ENCODE data around the gene PRR14L. TPM values are rescaled to one million over a fixed set of nuclear protein-coding genes. Genes with fewer than 3 reads are reported as not detected.

PRR14L gene
- total and polyA plus RNA-seq, 2 of the 13 experiments (the other 11 are each of a cell fraction or from before 2014, with no cell fraction given) = 6.6 to 16.5 TPM

GRCh38 chr22:31661851-31662667, 87.9 kb downstream of the PRR14L start, which contains the start of gene PISD (continued):
- peak; percentile 93 for TF ChIP-seq NFYB (CRISPR knock-in tag; IDR thresholded peaks at IDR 0.05)
- peak; percentile 53; the same call in 1 of the 2 replicates for TF ChIP-seq HNRNPL (IDR thresholded peaks at IDR 0.05; ENCODE audit: low read depth, low read length)
- peak; percentile 59; the same call in 1 of the 2 replicates for TF ChIP-seq NKX3-1 (CRISPR knock-in tag; IDR thresholded peaks at IDR 0.05)
- TF ChIP-seq KAT7 (CRISPR knock-in tag; IDR thresholded peaks at IDR 0.05; ENCODE audit: borderline replicate concordance) = peak; percentile 52; the same call in 1 of the 2 replicates
- peak; percentile 75; the same call in 1 of the 2 replicates for TF ChIP-seq ZNF598 (CRISPR knock-in tag; IDR thresholded peaks at IDR 0.05; ENCODE audit: borderline replicate concordance)
- peak; percentile 83 for TF ChIP-seq DR1 (CRISPR knock-in tag; IDR thresholded peaks at IDR 0.05)
- TF ChIP-seq MEF2D (CRISPR knock-in tag; IDR thresholded peaks at IDR 0.05) = no peak; the same call in 1 of the 2 replicates
- TF ChIP-seq ZNF569 (CRISPR knock-in tag; IDR thresholded peaks at IDR 0.05; ENCODE audit: borderline replicate concordance) = no peak
- TF ChIP-seq ZNF367 (CRISPR knock-in tag; IDR thresholded peaks at IDR 0.05; ENCODE audit: borderline replicate concordance) = no peak
- peak; percentile 66; the same call in 1 of the 2 replicates for TF ChIP-seq ZNF547 (CRISPR knock-in tag; IDR thresholded peaks at IDR 0.05)
- TF ChIP-seq MXD1 (CRISPR knock-in tag; IDR thresholded peaks at IDR 0.05) = peak; percentile 94; the same call in 1 of the 2 replicates
- TF ChIP-seq NFAT5 (CRISPR knock-in tag; IDR thresholded peaks at IDR 0.05) = 0 out of 2 replicates have a peak, but pooled peaks have one; percentile 74
- no peak for TF ChIP-seq ZNF333 (CRISPR knock-in tag; IDR thresholded peaks at IDR 0.05; ENCODE audit: borderline replicate concordance)
- TF ChIP-seq CERS6 (CRISPR knock-in tag; IDR thresholded peaks at IDR 0.05) = 0 out of 2 replicates have a peak, but pooled peaks have one; percentile 21
- TF ChIP-seq ATF6 (CRISPR knock-in tag; conservative IDR thresholded peaks at IDR 0.05) = 0 out of 2 replicates have a peak, but pooled peaks have one; percentile 39
- no peak; the same call in 1 of the 2 replicates for TF ChIP-seq RNF2 (conservative IDR thresholded peaks at IDR 0.05; ENCODE audit: low read depth)
- TF ChIP-seq FLYWCH1 (CRISPR knock-in tag; IDR thresholded peaks at IDR 0.05) = no peak
- no peak for TF ChIP-seq ELK4 (CRISPR knock-in tag; IDR thresholded peaks at IDR 0.05; ENCODE audit: borderline replicate concordance)
- no peak for TF ChIP-seq ZNF382 (CRISPR knock-in tag; IDR thresholded peaks at IDR 0.05; ENCODE audit: borderline replicate concordance)

Data from HepG2 (cell line).